Erythroblast (primary cell): ENCODE data around the gene MED10.

Experiments used
- DNase-seq, 2 experiments: peaks; one replicate each; lab custom pipeline; 2025; lab: John Stamatoyannopoulos, UW
- GATA1 ChIP-seq: IDR thresholded peaks from 2 replicates; pipeline ENCODE4 v1.6.1; 2011; ENCODE audit warnings: low read depth, mild to moderate bottlenecking, control low read depth, low read length, moderate library complexity
- POLR2A ChIP-seq: IDR thresholded peaks from 2 replicates; pipeline ENCODE4 v1.6.1; 2011; ENCODE audit warnings: mild to moderate bottlenecking, low read length

The MED10 gene

DNA sequence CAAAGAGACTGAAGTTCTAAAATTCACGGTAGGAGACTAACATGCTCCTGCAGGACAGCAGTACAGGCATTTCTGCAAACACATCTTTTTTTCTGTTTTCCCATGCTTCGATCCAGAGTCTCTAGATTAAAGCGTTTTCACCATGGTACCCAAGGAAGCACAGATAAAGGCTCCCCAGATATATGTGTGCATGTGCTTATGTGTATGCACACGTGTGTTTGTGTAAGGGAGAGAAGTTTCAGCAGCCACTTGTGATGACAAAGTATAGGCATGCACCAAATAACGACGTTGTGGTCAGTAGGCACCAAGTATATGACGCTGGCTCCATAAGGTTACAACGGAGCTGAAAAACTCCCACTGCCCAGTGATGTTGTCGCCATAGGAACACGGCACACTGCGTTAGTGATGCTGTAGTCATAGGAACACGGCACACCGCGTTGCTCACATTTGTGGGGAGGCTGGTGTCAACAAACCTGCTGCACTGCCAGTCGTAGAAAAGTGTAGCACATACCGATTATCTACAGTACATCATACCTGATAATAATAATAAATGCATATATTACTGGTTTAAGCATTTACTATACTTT lies 21.7 kb downstream of the MED10 start:
- no peak for DNase-seq
- TF ChIP-seq GATA1 (no peak), POLR2A (no peak)

DNA sequence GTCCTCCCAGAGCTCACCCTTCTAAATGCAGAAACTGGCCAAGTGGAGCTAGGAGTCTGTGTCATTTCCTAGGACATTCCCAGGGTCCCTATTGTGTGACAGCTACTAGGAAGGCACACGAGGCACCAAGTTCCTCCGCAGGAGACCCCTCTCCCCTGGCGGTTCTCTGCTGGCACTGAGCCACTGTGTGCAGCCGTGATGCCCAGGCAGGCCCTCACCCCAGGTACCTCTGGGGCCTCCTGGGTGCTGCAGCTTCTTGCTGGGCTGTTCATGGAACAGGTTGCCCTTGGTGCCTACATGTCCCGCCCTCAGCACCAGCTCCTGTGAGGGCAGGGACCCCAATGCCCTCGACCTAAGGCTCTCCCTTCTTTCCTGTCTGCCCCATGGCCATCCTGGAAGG lies 23.1 kb downstream of the MED10 start:
- DNase-seq: no peak
- TF ChIP-seq GATA1 (no peak), POLR2A (no peak)

DNA sequence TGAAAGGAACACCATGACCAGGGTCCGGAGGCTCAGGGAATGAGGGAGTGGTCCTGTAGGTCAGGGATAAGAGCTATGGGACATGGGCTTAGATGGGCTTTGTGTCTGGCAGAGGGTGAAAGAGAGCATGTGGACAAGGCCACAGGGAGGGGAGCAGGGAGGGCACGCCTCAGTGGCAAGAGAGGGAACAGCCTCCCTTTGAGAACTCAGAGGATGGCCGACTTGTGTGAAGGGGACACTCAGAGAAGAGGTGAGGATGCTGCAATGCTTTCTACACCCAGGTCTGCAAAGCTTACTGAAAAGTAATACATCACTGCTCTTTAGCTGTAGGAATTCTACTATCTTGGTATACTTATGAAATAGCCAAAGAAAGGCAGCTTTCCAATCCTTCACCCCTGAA lies 23.5 kb downstream of the MED10 start:
- DNase-seq: no peak
- no peak for TF ChIP-seq POLR2A
- TF ChIP-seq GATA1: no peak

DNA sequence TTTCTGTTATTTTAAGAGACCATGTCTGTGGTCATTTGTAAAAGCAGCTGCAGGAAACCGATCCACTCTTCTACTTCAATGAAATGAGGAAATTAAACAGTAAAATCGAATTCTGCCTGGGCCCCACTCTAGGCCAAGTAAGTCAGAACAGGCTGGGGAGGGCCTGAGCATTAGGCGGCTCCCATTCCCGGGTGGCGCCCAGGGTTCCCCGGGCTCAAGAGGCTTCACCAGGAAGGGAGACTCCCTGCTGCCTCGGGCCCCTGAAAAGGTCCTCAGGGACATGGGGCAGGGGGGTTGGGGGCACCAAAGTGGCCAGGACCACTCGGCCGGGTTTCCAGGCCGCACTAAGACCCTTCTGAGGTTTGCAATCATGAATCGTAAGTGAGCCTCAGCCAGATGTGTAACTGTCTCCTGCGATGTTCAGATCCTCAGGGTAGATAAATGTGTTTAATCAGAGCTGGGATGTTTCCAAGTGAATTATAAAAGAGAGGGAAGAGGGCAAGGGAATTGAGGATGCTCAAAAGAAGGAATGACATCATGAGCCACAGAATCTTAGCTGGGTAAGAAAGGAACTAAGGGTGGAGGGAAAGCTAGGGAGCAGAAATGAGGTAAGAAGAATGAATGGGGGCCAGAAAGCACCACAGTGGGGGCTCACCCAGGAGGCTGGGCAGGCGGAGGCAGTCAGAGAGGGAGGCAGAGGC lies 24.6 kb downstream of the MED10 start:
- TF ChIP-seq GATA1: no peak
- TF ChIP-seq POLR2A: no peak
- DNase-seq: no peak

DNA sequence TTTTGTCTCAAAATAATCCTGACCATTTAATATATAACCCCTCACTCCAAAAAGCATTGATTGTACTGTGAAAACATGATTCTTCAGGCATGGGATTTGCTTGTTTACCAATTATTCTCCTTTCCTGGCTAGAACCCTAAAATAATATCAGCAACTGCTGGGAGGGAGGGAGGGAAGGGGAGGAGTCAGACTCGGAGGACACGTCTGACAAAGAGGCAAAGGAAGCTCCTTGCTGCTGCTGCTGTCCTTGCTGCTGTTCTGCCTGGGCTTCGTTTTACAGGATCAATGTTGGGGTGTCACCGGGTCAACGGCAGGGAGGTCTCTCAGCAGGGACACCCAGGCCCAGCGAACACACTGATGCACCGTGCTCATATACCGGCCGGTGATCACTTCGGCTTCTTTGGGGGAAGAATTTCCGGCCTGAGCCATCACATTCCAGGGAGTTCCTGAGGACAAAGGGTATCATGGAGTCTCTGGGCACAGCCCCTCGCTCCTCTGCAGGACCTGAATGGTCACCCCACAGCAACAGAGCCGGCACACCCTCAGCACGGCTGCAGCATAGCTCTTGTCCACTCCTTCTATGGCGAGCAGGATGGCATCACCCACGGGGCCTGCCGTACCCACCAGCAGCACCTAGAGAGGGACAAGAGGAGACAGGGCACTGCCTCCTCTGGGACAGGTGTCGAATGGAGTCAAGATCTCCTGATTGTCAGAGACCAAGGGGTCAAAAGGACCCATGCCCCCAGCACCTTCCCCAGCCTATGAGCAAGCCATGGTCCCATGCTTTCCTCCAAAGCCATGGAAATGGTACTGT lies 27.9 kb downstream of the MED10 start:
- TF ChIP-seq POLR2A (no peak), GATA1 (no peak)
- no peak for DNase-seq

DNA sequence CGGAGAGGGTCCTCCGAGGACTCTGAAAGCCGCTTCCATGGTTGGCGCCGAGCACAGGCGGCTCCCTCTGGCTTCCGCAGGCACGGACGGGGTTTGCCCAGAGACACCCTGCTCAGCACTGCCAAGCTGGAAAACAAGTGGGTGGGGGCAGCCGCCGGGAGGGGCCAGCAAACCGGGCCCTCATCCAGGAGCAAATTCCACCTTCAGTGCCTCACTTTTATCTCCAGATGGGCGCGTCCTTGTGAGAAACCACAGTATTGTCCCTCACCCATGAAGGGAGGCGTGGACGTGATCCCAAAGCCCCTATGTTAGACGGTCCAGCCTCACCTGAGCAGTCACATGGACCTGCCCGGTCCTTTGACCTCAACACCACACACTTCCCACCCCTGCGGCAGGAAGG lies 29.0 kb downstream of the MED10 start:
- no peak for DNase-seq
- no peak for TF ChIP-seq POLR2A
- TF ChIP-seq GATA1: no peak

DNA sequence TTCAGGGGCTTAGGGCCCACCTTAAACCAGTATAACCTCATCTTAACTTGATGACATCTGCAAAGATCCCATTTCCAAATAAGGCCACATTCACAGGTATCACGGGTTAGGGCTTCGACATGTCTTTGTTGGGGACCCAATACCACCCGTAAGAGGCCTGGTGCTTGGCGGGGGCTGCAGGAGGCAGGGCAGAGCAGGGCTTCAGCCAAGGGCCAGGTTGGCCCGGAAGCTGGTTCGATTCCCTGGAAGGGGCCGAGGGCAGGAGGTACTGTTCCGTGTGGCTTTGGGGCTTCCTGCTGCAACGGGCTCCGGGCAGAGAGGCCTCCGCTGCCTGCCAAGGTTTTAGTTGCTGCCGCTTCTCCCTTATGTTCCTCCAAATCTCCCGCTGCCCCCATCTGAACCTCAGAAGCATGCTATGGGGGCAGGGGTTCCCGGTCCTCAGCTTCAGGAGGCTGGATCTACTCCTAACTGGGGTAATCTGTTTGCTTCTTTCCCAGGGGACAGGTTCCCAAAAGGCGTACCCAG lies 29.8 kb downstream of the MED10 start:
- TF ChIP-seq GATA1: no peak
- no peak for TF ChIP-seq POLR2A
- DNase-seq: no peak

DNA sequence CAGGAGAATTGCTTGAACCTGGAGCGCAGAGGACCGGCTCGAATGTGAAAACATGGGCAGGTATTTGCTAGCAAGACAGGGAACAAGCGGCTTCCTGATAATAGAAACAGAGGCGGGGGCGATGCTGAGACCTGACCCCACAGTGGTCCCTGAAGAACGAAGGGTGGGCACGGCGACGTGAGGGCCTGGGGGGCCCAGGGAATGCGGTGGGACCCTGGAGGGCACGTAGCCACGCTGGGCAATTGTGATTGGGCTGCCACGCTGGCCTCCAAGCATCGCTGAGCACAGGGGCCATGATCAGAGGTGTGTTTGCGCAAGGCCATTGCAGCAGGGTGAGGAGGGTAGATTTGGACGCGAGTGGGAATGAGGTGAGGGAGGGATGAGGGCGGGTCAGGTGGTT lies 30.7 kb downstream of the MED10 start:
- no peak for DNase-seq
- no peak for TF ChIP-seq POLR2A
- no peak for TF ChIP-seq GATA1

DNA sequence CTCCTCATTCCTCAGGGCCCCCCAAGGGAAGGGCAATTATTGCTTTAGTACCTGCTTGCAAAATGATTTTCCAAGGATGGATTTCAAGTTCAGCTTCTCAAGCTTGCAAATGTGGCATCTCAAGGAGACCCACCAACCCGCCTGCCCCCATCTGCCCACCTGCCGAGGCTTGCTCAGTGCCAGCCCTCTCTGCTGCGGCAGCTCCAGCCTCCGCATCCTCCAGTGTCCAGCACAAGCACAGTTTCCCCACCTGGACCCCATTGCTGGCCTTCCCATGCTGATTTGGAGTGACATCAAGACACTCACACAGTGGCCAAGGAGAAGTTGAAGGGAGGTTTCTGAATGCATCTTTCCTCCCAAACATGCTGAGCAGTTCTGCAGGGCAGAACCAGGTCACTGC lies 31.2 kb downstream of the MED10 start:
- DNase-seq: no peak
- no peak for TF ChIP-seq GATA1
- no peak for TF ChIP-seq POLR2A

DNA sequence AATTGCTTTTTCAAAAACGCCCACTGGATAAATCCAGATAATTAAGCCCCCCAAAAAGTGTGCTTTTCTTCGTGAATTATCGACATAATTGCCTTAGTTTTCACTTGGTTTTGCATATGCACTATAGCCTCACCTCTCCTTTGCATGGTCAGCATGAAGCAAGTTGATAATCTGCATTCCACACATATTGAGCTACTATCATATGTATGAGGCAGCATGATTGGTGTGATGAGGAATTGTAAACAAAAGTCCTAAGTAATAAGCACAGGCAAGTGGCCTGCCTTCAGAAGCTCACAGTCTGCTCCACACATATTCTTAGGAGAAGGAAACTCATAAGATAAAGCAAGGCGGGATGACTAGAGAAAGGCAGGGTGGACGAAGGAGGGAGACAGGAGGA lies 33.8 kb downstream of the MED10 start:
- DNase-seq: no peak
- TF ChIP-seq GATA1 (no peak), POLR2A (no peak)

DNA sequence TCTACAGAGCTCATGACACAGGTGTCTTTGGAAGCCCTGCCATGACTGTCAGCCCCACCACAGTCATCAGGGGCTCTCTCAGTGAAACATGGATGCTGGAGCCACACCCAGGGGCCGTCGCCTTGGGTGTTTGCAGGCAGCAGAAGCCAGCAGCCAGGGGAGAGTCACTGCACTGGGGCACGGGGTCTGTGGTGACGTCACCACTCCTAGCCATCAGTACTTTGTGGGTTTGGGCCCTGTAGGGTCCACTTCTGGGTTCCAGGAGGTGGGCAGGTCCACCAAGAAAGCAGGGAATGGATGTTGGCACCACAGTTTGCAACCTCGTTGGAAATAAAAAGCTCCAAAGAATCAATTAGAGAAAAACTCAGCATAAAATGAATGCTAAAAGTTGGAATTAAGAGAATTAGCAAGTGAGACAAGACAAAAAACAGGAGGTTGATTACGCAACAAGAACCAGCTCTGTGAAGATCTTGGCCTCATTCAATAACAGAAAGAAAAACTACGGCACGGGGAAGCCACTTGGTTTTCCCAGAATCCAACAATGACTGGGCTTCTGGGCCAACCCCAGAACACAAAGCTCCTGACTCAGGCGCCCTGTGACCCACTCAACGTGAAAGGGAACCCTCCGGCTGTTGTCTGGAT lies 34.3 kb downstream of the MED10 start:
- no peak for DNase-seq
- TF ChIP-seq GATA1 (no peak), POLR2A (no peak)

DNA sequence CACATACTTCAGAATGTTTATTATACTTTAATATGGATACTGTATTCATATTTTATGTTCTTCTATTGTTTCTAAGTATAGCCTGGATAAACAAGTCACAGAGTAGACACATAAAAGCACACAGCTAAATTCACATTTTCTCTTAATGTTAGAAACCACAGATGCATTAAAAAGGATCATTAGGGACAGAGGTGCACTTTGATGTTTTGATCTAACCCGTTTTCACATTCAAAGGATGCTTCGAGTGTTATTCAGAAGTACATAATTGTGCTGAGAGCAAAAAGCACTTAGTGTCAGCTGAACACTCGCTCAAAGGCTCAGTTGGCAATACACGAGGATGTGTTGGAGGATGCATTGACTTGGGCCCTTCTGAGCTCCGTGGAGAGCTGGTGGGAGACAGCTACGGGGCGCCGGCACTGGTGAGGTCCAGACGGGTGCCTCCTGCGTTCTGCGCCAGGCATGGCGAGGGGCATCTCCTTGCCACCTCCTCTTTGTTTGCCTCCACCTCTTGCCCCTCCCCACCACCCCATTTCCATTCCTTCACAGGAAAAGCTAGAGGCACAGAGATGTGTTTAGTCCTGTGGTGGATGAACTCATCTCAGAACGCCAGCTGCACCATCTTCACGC lies 35.5 kb downstream of the MED10 start:
- no peak for DNase-seq
- TF ChIP-seq GATA1 (no peak), POLR2A (no peak)

DNA sequence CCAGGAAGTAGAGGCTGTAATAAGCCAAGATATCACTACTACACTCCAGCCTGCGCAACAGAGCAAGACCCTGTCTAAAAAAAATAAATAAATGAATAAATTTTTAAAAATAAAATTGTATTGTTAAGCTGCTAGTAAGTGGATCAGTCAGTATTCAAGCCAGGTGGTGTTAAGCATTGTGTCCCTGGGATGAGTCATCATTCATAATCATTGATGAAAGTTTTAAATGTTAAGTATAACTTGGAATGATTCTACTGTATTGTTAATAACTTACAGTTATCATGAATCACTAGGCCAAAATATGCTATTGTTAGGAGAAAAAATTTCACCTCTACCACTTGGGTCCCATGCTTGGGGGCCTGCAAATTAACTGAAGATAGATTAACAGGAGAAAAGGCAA lies 38.2 kb downstream of the MED10 start:
- DNase-seq: no peak
- TF ChIP-seq GATA1 (no peak), POLR2A (no peak)
